NCI-H2227 treated with DMSO at 0.1 percent for 48 hours (cell line): Measurements from ENCODE around the gene CDH13.

Experiments used
- DNase-seq: peaks from one replicate; lab custom pipeline; 2025; lab: John Stamatoyannopoulos, UW

CDH13 gene

GRCh38 chr16:83682116-83682867, 1055.5 kb downstream of the CDH13 start:
- no peak for DNase-seq

- no peak for DNase-seq
These were observed 1056.1 kb downstream of the CDH13 start for GRCh38 chr16:83682868-83683235.

- no peak for DNase-seq
These were observed 1058.9 kb downstream of the CDH13 start for GRCh38 chr16:83685615-83686165.

GRCh38 chr16:83686726-83687125, 1060.0 kb downstream of the CDH13 start:
- no peak for DNase-seq

- no peak for DNase-seq
These were observed 1062.6 kb downstream of the CDH13 start for GRCh38 chr16:83689385-83689831.

- no peak for DNase-seq
These were observed 1065.5 kb downstream of the CDH13 start for GRCh38 chr16:83692224-83692623.

GRCh38 chr16:83698964-83699363, 1072.2 kb downstream of the CDH13 start:
- DNase-seq: no peak

GRCh38 chr16:83699817-83700216, 1073.0 kb downstream of the CDH13 start:
- no peak for DNase-seq

- DNase-seq: no peak
These were observed 1074.1 kb downstream of the CDH13 start for GRCh38 chr16:83700918-83701317.

- DNase-seq: no peak
These were observed 1074.7 kb downstream of the CDH13 start for GRCh38 chr16:83701494-83701893.

- no peak for DNase-seq
These were observed 1077.9 kb downstream of the CDH13 start for GRCh38 chr16:83704656-83705055.

- DNase-seq: no peak
These were observed 1079.1 kb downstream of the CDH13 start for GRCh38 chr16:83705856-83706255.

GRCh38 chr16:83706394-83706793, 1079.6 kb downstream of the CDH13 start:
- DNase-seq: no peak

- no peak for DNase-seq
These were observed 1084.3 kb downstream of the CDH13 start for GRCh38 chr16:83711069-83711468.

- DNase-seq: no peak
These were observed 1086.8 kb downstream of the CDH13 start for GRCh38 chr16:83713597-83713996.

GRCh38 chr16:83714286-83714685, 1087.5 kb downstream of the CDH13 start:
- no peak for DNase-seq

GRCh38 chr16:83715217-83715920, 1088.6 kb downstream of the CDH13 start:
- DNase-seq: no peak

GRCh38 chr16:83717308-83717707, 1090.5 kb downstream of the CDH13 start:
- no peak for DNase-seq

GRCh38 chr16:83717814-83718213, 1091.0 kb downstream of the CDH13 start:
- no peak for DNase-seq

GRCh38 chr16:83720213-83720612, 1093.4 kb downstream of the CDH13 start:
- DNase-seq: no peak

GRCh38 chr16:83720981-83721380, 1094.2 kb downstream of the CDH13 start:
- no peak for DNase-seq

- no peak for DNase-seq
These were observed 1094.9 kb downstream of the CDH13 start for GRCh38 chr16:83721676-83722075.

- DNase-seq: no peak
These were observed 1095.9 kb downstream of the CDH13 start for GRCh38 chr16:83722456-83723183.
